ENCODE results near the gene CDH2. TPM values are rescaled to one million over a fixed set of nuclear protein-coding genes. Genes with fewer than 3 reads are reported as not detected.
"Not testable (repeated sequence)": the region's sequence is repeated elsewhere in the genome, so short reads cannot be mapped to it uniquely, and the experiment has no call there.

Gene CDH2
- polyA plus RNA-seq, 3 donors: 0.15 to 1.1 (median 0.83) TPM

DNA sequence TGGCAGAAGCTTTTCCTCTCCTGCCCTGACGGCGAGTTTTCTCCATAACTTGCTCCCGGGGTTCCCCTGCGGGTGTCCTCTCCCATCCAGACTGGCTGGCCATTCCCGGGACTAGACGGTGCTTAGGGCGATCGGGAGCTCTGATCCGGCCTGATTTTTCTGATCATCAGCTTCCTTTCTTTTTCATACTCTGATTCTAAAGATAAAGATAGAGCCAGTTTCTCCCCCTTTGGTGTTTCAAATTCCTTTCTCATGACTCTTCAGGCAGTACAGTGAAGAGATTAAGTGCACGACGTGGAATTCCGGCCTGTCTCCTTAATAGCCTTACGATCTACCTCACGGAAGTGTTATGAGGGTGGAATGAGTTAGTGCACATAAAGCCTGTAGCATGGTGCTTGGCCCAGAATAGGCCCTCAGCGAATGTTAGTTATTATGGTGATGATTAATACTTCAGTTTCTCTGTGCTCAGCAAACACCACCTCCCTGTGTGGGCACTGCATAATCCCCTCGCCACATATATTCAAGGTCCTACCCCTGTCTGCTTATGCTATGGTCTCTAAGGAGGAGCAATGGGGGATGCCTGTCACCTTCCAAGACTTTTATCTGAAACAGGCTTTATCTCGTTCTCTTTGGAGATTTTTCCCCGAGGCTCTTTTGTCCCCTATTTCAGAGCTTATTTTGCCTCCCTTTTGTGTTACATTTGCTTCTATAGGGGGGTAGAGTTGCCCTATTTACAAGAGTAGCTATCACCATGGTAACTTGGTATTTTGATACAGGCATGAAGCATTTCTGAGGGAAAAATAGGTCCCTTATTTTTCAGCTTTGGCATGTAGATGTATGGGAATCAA is 254.8 kb downstream of the CDH2 start:
- no peak overlapping the region for H3K27ac ChIP-seq (ENCODE audit: low read depth, low read length)
- 57 to 70% (median 60%) methylated on average over 18 of the region's 18 CpGs for WGBS, 3 donors

DNA sequence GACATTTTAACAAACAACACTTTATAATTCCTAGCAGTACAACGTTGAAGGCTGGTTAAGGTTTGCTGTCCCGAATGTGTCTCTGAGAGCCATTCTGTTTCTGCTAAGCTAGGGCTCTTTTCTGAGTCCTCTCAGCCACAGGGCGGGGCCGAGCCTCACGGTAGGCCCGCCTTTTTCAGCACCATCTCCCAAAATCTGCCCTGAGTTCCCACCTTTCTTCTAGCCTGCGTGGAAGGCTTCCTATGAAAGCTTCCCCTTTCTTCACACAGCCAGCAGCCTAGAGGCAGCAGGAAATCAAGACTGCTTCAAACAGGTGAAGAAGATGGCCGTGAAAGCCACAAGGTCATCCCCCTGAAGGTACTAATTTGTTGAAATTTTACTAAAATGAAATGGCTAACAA is 255.5 kb downstream of the CDH2 start:
- no peak overlapping the region for H3K27ac ChIP-seq (ENCODE audit: low read depth, low read length)
- 67 to 69% (median 68%) methylated on average over 8 of the region's 8 CpGs for WGBS, 3 donors

DNA sequence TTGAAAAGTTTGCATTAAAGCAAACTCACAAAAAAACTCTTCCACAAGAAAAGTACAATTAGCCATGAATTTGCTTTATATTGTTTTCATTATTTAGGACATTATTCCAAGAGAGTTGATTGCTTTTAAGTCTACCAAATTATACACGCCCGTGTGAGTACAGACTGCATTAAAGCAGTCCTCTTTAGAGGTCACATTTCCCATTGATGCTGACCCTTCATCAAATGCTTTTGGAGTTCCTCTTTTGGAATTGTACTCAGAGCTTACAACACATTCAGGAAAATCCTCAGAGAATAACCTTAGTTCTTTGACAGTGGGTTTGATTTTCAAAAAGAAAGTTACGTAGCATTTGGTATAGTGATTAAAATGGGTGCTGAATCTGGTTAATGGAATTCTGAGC is 256.1 kb downstream of the CDH2 start:
- H3K27ac ChIP-seq (ENCODE audit: low read depth, low read length): no peak overlapping the region
- 80 to 91% (median 88%) methylated on average over 3 of the region's 3 CpGs for WGBS, 3 donors

DNA sequence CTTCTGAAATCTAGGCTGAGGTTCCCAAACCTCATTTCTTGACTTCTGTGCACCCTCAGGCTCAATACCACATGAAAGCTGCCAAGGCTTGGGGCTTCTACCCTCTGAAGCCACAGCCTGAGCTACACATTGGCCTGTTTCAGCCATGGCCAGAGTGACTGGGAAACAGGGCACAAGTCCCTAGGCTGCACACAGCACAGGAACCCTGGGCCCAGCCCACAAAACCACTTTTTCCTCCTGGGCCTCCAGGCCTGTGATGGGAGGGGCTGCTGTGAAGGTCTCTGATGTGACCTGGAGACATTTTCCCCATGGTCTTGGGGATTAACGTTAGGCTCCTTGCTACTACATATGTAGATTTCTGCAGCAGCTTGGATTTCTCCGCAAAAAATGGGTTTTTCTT is 270.7 kb downstream of the CDH2 start:
- H3K27ac ChIP-seq (ENCODE audit: low read depth, low read length): not testable (repeated sequence)
- WGBS, 3 donors: 68 to 89% (median 86%) methylated on average over 2 of the region's 2 CpGs

DNA sequence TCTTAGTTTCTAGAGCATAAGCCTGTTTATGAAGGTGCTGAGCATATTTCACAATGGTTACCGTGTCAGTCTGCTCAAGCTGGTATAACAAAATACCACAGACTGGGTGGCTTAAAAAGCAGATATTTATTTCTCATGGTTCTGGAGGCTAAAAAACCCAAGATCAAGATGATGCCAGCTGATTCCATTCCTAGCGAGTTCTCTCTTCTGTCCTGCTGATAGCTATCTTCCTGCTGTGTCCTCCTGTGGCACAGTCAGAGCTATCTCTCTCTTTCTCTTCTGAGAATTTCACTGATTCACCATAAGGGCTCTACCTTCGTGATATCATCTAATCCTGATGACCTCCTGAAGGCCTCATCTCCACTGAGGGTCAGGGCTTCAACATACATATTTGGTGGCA is 273.0 kb downstream of the CDH2 start:
- 55 to 86% (median 80%) methylated on average over 3 of the region's 3 CpGs for WGBS, 3 donors
- H3K27ac ChIP-seq (ENCODE audit: low read depth, low read length): no peak overlapping the region

DNA sequence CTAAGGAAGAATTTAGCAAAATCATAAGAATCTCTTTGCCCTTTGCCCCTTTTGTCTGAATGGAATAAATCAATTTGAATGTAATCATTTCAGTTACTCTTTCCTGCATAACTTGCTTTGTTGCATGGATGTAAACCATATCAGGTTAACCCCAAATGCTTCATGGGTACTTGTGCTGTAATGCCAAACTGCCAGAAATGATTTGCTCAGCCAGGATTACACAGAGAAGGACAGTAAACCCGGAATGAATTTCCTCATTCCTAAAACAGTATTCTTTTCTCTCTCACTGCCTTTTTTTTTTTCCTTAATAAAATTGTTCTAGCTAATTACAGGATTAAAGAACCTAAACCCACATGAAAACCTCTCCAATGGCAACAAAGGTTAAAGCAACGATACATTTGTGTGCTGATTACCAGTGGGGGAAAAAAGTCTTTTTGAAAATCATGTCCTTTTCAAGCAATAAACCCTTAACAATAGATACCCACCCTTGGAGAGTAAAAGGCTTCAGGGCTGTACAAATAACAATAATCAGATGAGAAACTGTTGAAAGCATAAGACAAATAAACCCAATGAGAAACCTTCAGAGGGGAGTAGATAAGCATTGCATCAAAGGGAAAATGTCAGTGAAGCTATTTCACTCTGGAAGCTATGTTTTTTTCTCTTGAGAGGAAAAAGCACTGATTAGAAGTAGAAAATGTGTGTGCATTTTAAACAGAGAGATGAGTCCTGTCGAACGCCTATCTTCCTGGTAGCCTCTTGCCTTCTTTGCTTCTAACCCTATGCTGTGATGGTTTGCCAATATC is 275.3 kb downstream of the CDH2 start:
- 40 to 72% (median 63%) methylated on average over 4 of the region's 4 CpGs for WGBS, 3 donors
- no peak overlapping the region for H3K27ac ChIP-seq (ENCODE audit: low read depth, low read length)
